Pancreas (tissue), 10 donors: ENCODE data around the gene PCDHGA6. TPM values are rescaled to one million over a fixed set of nuclear protein-coding genes. Genes with fewer than 3 reads are reported as not detected.

ENCODE experiments used
- ATAC-seq, 4 donors: fragments of 200-7000 bp; cut with Tn5 transposase; one replicate each; pipeline versions ENCODE4 v1.8.0 to v1.9.1; 2020; ENCODE audit warnings: mild to moderate bottlenecking in 4 of 4, moderate library complexity in 4 of 4
- DNase-seq, 6 donors: peaks; one replicate each; pipeline ENCODE4 v3.0.0-alpha.2; 2020
- FAIRE-seq: peaks from 2 replicates; lab custom pipeline; 2012; peaks lifted over from hg19 to GRCh38; lab: Jason Lieb, UNC
- H3K27ac ChIP-seq, 4 donors: fragments of 200-600 bp; sonication (generic); 1 replicate in 3 of 4; 2 replicates in 1 of 4; pipeline versions ENCODE4 v1.5.0 to v1.8.0; 2020
- H3K27me3 ChIP-seq, 4 donors: fragments of 200-600 bp; one replicate each; pipeline ENCODE4 v1.8.0; 2021
- H3K36me3 ChIP-seq, 3 donors: fragments of 200-600 bp; sonication (generic) in 1 of 3; one replicate each; pipeline versions ENCODE4 v1.5.0 to v1.8.0; 2020 to 2021
- H3K4me1 ChIP-seq, 3 donors: fragments of 200-600 bp; one replicate each; pipeline ENCODE4 v1.8.0; 2021
- H3K4me3 ChIP-seq, 4 donors: fragments of 200-600 bp; sonication (generic) in 2 of 4; one replicate each; pipeline versions ENCODE4 v1.5.0 to v1.8.0; 2020 to 2021
- H3K9me3 ChIP-seq, 4 donors: fragments of 200-600 bp; one replicate each; pipeline ENCODE4 v1.8.0; 2021
- CTCF ChIP-seq, 4 donors: fragments of 200-600 bp; sonication (generic) in 3 of 4; IDR thresholded peaks; one replicate each; pipeline versions ENCODE4 v1.5.0 to v1.8.0; 2021; ENCODE audit warnings: antibody characterized with exemption in 4 of 4
- WGBS, 2 donors: extraction: QIAGEN DNeasy Blood & Tissue Kit; methylation state at CpG; one replicate each; pipeline ENCODE4 v1.1.7; 2013; 5-methylcytosine and 5-hydroxymethylcytosine counted together
- intact Hi-C, 3 donors: fragments of 100-400 bp; cut with DNase I; formaldehyde crosslinking; loops; one replicate each; pipeline versions ENCODE4 v1.11.1 to v1.14.2; 2022
- polyA plus RNA-seq, 2 donors: library from polyadenylated mRNA; stranded (reverse); fragments of 200-250 nt; gene quantifications; one replicate each; pipeline ENCODE4 v1.2.3, GENCODE V29; 2013
- total RNA-seq, 6 donors: library from RNA; stranded (reverse); fragmentation: NEBNext Ultra II Directional in 4 of 6; extraction: Animal tissue kit (Norgen Biotek cat#: 25700) in 4 of 6; gene quantifications; one replicate each; pipeline versions ENCODE4 v1.2.1 to v1.2.4, GENCODE V29; 2021 to 2023
- donor health status: healthy with polysubstance abuse.
- donor health status: DM: no; HTN: no; CAD: no; lungs with moderate emphysema.
- donor health status: DM: no; HTN: no; CAD: no.
- donor health status: control.
- donor health status: control.
- donor health status: Bipolar disorder and iron deficiency.
- donor health status: DM: yes; HTN: yes; CAD: no.
- donor health status: DM: no; HTN: no; CAD: no.
- donor health status: DM: no; HTN: no; CAD: no.
- donor health status: DM: yes; HTN: yes; CAD: no.

The PCDHGA6 gene
- total and polyA plus RNA-seq, 8 donors, result 1.1 to 3.1 (median 1.8) TPM

- ATAC-seq (no peak), DNase-seq (peak in 1 of 6 donors; percentile 44), FAIRE-seq (no peak)
- peaks cover 0 to 44% (median 0%) of the 10 kb centered on the region in 4 donors for H3K9me3 ChIP-seq
- intact Hi-C loops, result loop anchor here in 1 of 3 donors (10.0 kb wide), 1 partner anchor 63 kb away; the partner anchor contains the start of gene PCDHGA5
- H3K36me3 ChIP-seq, result no peaks in the 10 kb centered on the region
- no peaks in the 10 kb centered on the region for H3K4me1 ChIP-seq
- H3K27ac ChIP-seq, result no peak overlapping the region
- H3K27me3 ChIP-seq, result no peaks in the 10 kb centered on the region
- WGBS, 2 donors, result 27 to 33% methylated on average over 53 of the region's 53 CpGs
- no peak for TF ChIP-seq CTCF (IDR thresholded peaks at IDR 0.05)
- no peak overlapping the region for H3K4me3 ChIP-seq
These were observed 54.2 kb downstream of the PCDHGA6 start for GRCh38 chr5:141427783-141428426.

Other genes with a start within 250 kb of the PCDHGA6 start
Only the 30 nearest of the 36 such genes appear.
- 1 to 10 TPM in 1 of 6 donors, under 1 TPM in 5; 0.35 to 1.1 (median 0.51) TPM for gene PCDHB9, start 186.7 kb upstream of the PCDHGA6 start, total RNA-seq
- 1 to 10 TPM in 1 of 2 donors, under 1 TPM in 1; 0.76 to 1.2 TPM for gene PCDHB9, start 186.7 kb upstream of the PCDHGA6 start, polyA plus RNA-seq
- 1 to 10 TPM in 1 of 6 donors, under 1 TPM in 5; 0.49 to 1.5 (median 0.63) TPM for gene PCDHB10, start 181.5 kb upstream of the PCDHGA6 start, total RNA-seq
- gene PCDHB10, start 181.5 kb upstream of the PCDHGA6 start, polyA plus RNA-seq, result 1 to 10 TPM in 1 of 2 donors, under 1 TPM in 1; 0.30 to 1.4 TPM
- 1 to 10 TPM; 2.1 to 9.0 (median 4.9) TPM for gene PCDHB11, start 174.3 kb upstream of the PCDHGA6 start, total RNA-seq
- 1 to 10 TPM in 1 of 2 donors, under 1 TPM in 1; 0.72 to 2.3 TPM for gene PCDHB11, start 174.3 kb upstream of the PCDHGA6 start, polyA plus RNA-seq
- gene PCDHB12, start 165.2 kb upstream of the PCDHGA6 start, total RNA-seq, result 1 to 10 TPM; 1.3 to 2.5 (median 1.5) TPM
- gene PCDHB12, start 165.2 kb upstream of the PCDHGA6 start, polyA plus RNA-seq, result 1 to 10 TPM in 1 of 2 donors, under 1 TPM in 1; 0.46 to 1.3 TPM
- 1 to 10 TPM; 2.4 to 3.3 (median 3.0) TPM for gene PCDHB13, start 160.0 kb upstream of the PCDHGA6 start, total RNA-seq
- 1 to 10 TPM; 1.2 to 1.9 TPM for gene PCDHB13, start 160.0 kb upstream of the PCDHGA6 start, polyA plus RNA-seq
- 1 to 10 TPM; 1.9 to 2.7 (median 2.1) TPM for gene PCDHB14, start 150.5 kb upstream of the PCDHGA6 start, total RNA-seq
- 1 to 10 TPM; 2.8 to 2.9 TPM for gene PCDHB14, start 150.5 kb upstream of the PCDHGA6 start, polyA plus RNA-seq
- gene PCDHB15, start 128.5 kb upstream of the PCDHGA6 start, total RNA-seq, result 1 to 10 TPM; 1.7 to 2.6 (median 2.4) TPM
- gene PCDHB15, start 128.5 kb upstream of the PCDHGA6 start, polyA plus RNA-seq, result 1 to 10 TPM; 1.8 to 2.8 TPM
- gene SLC25A2, start 69.8 kb upstream of the PCDHGA6 start, total RNA-seq, result under 1 TPM in 5 of 6 donors, not detected in 1; 0.14 to 0.69 (median 0.19) TPM
- under 1 TPM in 1 of 2 donors, not detected in 1; 0.30 TPM for gene SLC25A2, start 69.8 kb upstream of the PCDHGA6 start, polyA plus RNA-seq
- 10 to 100 TPM; 17.7 to 40.2 (median 22.7) TPM for gene TAF7, start 53.1 kb upstream of the PCDHGA6 start, total RNA-seq
- 10 to 100 TPM; 16.6 to 47.4 TPM for gene TAF7, start 53.1 kb upstream of the PCDHGA6 start, polyA plus RNA-seq
- under 1 TPM; 0.22 to 0.67 (median 0.40) TPM for gene PCDHGA1, start 43.4 kb upstream of the PCDHGA6 start, total RNA-seq
- gene PCDHGA1, start 43.4 kb upstream of the PCDHGA6 start, polyA plus RNA-seq, result under 1 TPM; 0.19 to 0.33 TPM
- gene PCDHGA2, start 35.1 kb upstream of the PCDHGA6 start, total RNA-seq, result 1 to 10 TPM in 5 of 6 donors, under 1 TPM in 1; 0.75 to 2.1 (median 1.5) TPM
- under 1 TPM; 0.46 to 0.94 TPM for gene PCDHGA2, start 35.1 kb upstream of the PCDHGA6 start, polyA plus RNA-seq
- gene PCDHGA3, start 30.1 kb upstream of the PCDHGA6 start, total RNA-seq, result 1 to 10 TPM in 5 of 6 donors, under 1 TPM in 1; 0.98 to 2.4 (median 1.7) TPM
- gene PCDHGA3, start 30.1 kb upstream of the PCDHGA6 start, polyA plus RNA-seq, result under 1 TPM; 0.52 to 0.87 TPM
- gene PCDHGB1, start 23.8 kb upstream of the PCDHGA6 start, total RNA-seq, result 1 to 10 TPM; 1.5 to 3.2 (median 1.9) TPM
- 1 to 10 TPM in 1 of 2 donors, under 1 TPM in 1; 0.31 to 1.1 TPM for gene PCDHGB1, start 23.8 kb upstream of the PCDHGA6 start, polyA plus RNA-seq
- 1 to 10 TPM; 1.8 to 2.9 (median 2.2) TPM for gene PCDHGA4, start 18.9 kb upstream of the PCDHGA6 start, total RNA-seq
- gene PCDHGA4, start 18.9 kb upstream of the PCDHGA6 start, polyA plus RNA-seq, result 1 to 10 TPM in 1 of 2 donors, under 1 TPM in 1; 0.61 to 1.0 TPM
- gene PCDHGB2, start 13.9 kb upstream of the PCDHGA6 start, total RNA-seq, result 1 to 10 TPM; 1.8 to 2.8 (median 2.2) TPM
- gene PCDHGB2, start 13.9 kb upstream of the PCDHGA6 start, polyA plus RNA-seq, result 1 to 10 TPM in 1 of 2 donors, under 1 TPM in 1; 0.63 to 1.1 TPM
- 1 to 10 TPM; 1.2 to 2.1 (median 1.6) TPM for gene PCDHGA5, start 9.7 kb upstream of the PCDHGA6 start, total RNA-seq
- gene PCDHGA5, start 9.7 kb upstream of the PCDHGA6 start, polyA plus RNA-seq, result 1 to 10 TPM in 1 of 2 donors, under 1 TPM in 1; 0.40 to 1.1 TPM
- gene PCDHGB3, start 3.6 kb upstream of the PCDHGA6 start, total RNA-seq, result 1 to 10 TPM; 1.7 to 3.0 (median 2.3) TPM
- gene PCDHGB3, start 3.6 kb upstream of the PCDHGA6 start, polyA plus RNA-seq, result under 1 TPM; 0.59 to 0.99 TPM
- gene PCDHGA7, start 8.9 kb downstream of the PCDHGA6 start, total RNA-seq, result 1 to 10 TPM; 1.2 to 2.0 (median 1.7) TPM
- 1 to 10 TPM in 1 of 2 donors, under 1 TPM in 1; 0.92 to 1.3 TPM for gene PCDHGA7, start 8.9 kb downstream of the PCDHGA6 start, polyA plus RNA-seq
- 1 to 10 TPM; 1.5 to 3.1 (median 1.9) TPM for gene PCDHGB4, start 13.8 kb downstream of the PCDHGA6 start, total RNA-seq
- gene PCDHGB4, start 13.8 kb downstream of the PCDHGA6 start, polyA plus RNA-seq, result under 1 TPM; 0.56 to 0.65 TPM
- 1 to 10 TPM in 2 of 6 donors, under 1 TPM in 4; 0.72 to 1.1 (median 0.91) TPM for gene PCDHGA8, start 18.7 kb downstream of the PCDHGA6 start, total RNA-seq
- under 1 TPM; 0.12 to 0.49 TPM for gene PCDHGA8, start 18.7 kb downstream of the PCDHGA6 start, polyA plus RNA-seq
- 1 to 10 TPM; 4.0 to 7.9 (median 5.4) TPM for gene PCDHGB5, start 24.1 kb downstream of the PCDHGA6 start, total RNA-seq
- 1 to 10 TPM; 1.1 to 1.4 TPM for gene PCDHGB5, start 24.1 kb downstream of the PCDHGA6 start, polyA plus RNA-seq
- gene PCDHGA9, start 28.9 kb downstream of the PCDHGA6 start, total RNA-seq, result 1 to 10 TPM; 1.4 to 3.0 (median 2.3) TPM
- gene PCDHGA9, start 28.9 kb downstream of the PCDHGA6 start, polyA plus RNA-seq, result 1 to 10 TPM in 1 of 2 donors, under 1 TPM in 1; 0.31 to 1.3 TPM
- 1 to 10 TPM; 1.7 to 4.0 (median 2.6) TPM for gene PCDHGB6, start 34.1 kb downstream of the PCDHGA6 start, total RNA-seq
- gene PCDHGB6, start 34.1 kb downstream of the PCDHGA6 start, polyA plus RNA-seq, result 1 to 10 TPM in 1 of 2 donors, under 1 TPM in 1; 0.63 to 1.1 TPM
- 1 to 10 TPM; 1.2 to 3.1 (median 2.1) TPM for gene PCDHGA10, start 39.1 kb downstream of the PCDHGA6 start, total RNA-seq
- under 1 TPM; 0.26 to 0.95 TPM for gene PCDHGA10, start 39.1 kb downstream of the PCDHGA6 start, polyA plus RNA-seq
- gene PCDHGB7, start 43.8 kb downstream of the PCDHGA6 start, total RNA-seq, result 1 to 10 TPM; 3.3 to 5.6 (median 3.9) TPM
- gene PCDHGB7, start 43.8 kb downstream of the PCDHGA6 start, polyA plus RNA-seq, result 1 to 10 TPM; 1.0 to 1.1 TPM
- 1 to 10 TPM; 1.2 to 2.6 (median 1.6) TPM for gene PCDHGA11, start 47.2 kb downstream of the PCDHGA6 start, total RNA-seq
- gene PCDHGA11, start 47.2 kb downstream of the PCDHGA6 start, polyA plus RNA-seq, result under 1 TPM; 0.23 to 0.99 TPM
- gene PCDHGA12, start 56.6 kb downstream of the PCDHGA6 start, total RNA-seq, result 1 to 10 TPM; 1.2 to 2.3 (median 1.6) TPM
- gene PCDHGA12, start 56.6 kb downstream of the PCDHGA6 start, polyA plus RNA-seq, result 1 to 10 TPM in 1 of 2 donors, under 1 TPM in 1; 0.33 to 1.2 TPM
- gene PCDHGC3, start 102.1 kb downstream of the PCDHGA6 start, total RNA-seq, result 10 to 100 TPM in 5 of 6 donors, 1 to 10 TPM in 1; 9.1 to 25.3 (median 16.7) TPM
- gene PCDHGC3, start 102.1 kb downstream of the PCDHGA6 start, polyA plus RNA-seq, result 10 to 100 TPM; 20.0 to 23.1 TPM
- 1 to 10 TPM in 3 of 6 donors, under 1 TPM in 3; 0.41 to 1.4 (median 0.91) TPM for gene PCDHGC4, start 111.1 kb downstream of the PCDHGA6 start, total RNA-seq
- gene PCDHGC4, start 111.1 kb downstream of the PCDHGA6 start, polyA plus RNA-seq, result under 1 TPM; 0.35 to 0.65 TPM
- under 1 TPM; 0.17 to 0.98 (median 0.76) TPM for gene PCDHGC5, start 115.2 kb downstream of the PCDHGA6 start, total RNA-seq
- gene PCDHGC5, start 115.2 kb downstream of the PCDHGA6 start, polyA plus RNA-seq, result under 1 TPM; 0.09 to 0.61 TPM